HS-5 (cell line): Measurements from ENCODE around the gene OR2A2.

Experiments used
- DNase-seq: peaks from one replicate; pipeline ENCODE4 v3.0.0-alpha.2; 2012; ENCODE audit warnings: low read depth

The OR2A2 gene

DNA sequence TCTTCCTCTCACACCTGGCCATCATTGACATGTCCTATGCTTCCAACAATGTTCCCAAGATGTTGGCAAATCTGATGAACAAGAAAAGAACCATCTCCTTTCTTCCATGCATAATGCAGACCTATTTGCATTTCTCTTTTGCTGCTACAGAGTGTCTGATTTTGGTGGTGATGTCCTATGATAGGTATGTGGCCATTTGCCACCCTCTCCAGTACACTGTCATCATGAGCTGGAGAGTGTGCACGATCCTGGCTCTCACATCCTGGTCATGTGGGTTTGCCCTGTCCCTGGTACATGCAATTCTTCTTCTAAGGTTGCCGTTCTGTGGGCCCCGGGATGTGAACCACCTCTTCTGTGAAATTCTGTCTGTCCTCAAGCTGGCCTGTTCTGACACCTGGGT is 32.8 kb downstream of the OR2A2 start:
- DNase-seq, result no peak

DNA sequence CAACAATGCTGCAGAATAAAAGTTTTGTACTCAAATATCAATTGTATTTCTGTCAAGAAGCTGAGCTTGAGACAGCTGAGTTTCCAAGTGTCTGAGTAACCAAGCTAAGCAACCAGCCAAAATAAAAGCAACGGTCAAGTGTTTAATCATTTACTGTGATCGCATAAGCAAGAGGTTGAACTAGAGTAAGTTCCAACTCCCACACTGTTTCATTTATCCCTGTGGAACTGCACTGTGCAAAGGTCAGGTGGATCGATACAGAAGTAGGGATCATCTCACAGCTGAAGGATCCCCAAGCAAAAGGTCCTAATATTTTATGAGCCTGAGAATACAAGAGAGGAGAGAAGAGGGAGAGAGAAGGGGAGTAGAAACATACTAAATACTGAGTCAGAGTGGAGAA is 35.0 kb downstream of the OR2A2 start:
- DNase-seq, result no peak

DNA sequence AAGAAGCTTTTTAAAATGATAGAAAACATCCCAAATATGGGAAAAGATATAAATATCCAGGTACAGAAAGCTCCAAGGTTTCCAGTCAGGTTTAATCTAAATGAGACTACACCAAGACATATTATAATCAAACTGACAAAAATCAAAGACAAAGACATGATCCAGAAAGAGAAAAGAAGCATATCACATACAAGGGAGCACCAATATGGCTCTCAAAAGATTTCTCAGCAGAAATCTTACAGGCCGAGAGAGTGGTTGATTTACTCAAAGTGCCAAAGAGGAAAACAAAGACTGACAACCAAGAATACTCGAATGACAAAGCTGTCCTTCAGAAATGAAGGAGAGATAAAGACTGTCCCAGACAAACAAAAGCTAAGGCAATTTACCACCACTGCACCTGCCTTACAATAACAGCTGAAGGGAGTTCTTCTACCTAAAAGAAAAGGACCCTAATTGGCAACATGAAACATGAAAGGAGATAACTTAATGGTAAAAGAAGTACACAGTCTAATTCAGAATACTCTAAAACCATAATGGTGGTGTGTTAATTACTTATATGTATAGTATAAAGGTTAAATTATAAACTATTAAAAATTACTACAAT is 38.9 kb downstream of the OR2A2 start:
- no peak for DNase-seq

DNA sequence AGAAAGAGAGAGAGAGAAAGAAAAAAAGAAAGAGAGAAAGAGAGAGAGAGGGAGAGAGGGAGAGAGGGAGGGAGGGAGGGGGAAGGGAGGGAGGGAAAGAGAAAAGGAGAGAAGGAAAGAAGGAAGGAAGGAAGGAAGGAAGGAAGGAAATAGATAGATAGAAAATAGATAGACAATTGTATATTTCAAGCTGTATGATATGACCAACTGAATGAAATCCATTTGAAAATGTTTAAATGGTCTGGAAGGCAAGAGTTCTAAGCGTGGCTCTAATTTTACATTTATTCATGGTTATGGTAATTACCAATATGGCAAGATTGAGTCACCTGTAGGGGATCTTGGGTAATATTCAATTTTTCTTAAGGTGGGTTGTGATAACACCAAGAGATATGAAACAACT is 49.5 kb downstream of the OR2A2 start:
- DNase-seq, result no peak
